ENCODE data around the gene MYL6. TPM values are rescaled to one million over a fixed set of nuclear protein-coding genes. Genes with fewer than 3 reads are reported as not detected.

MYL6 gene
- total and polyA plus RNA-seq, 9 of the 15 experiments (the other 6 are each of a cell fraction or from before 2014, with no cell fraction given), result 557 to 1,664 (median 958) TPM

DNA sequence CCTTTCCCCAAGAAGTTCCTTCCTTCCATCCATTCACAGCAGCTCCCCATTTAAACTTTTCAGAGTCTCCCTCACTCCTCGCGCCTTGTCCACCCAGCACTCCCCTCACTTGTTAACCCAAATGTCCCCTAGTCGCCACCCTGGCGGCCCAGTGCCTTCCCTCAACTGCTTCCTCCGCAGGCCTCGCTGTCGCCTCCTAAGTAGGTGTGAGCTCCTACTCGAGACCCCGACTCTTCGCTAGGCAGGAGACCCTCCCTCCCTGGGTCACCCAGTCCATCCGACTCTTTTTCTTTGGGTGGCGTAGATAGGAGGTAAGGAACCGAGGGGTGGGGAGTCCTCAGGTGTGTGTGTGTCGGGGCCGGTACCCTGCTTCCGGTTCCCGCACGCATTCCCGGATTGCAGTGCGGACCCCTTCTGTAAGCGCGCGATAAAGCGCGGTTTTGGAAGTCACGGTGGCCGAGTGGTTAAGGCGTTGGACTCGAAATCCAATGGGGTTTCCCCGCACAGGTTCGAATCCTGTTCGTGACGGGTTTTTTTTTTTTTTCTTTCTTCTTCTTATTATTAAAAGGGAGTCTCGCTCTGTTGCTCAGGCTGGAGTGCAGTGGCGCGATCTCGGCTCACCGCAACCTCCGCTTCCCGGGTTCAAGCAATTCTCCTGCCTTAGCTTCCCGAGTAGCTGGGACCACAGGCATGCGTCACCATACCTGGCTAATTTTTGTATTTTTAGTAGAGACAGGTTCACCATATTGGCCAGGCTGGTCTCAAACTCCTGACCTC, 31.9 kb downstream of the MYL6 start (continued):
- peak in 1 of 2 experiments; percentile 49; a peak in 1 of 4 replicates for TF ChIP-seq FOXK2 (conservative IDR thresholded peaks at IDR 0.05 in 1 of 2, IDR thresholded peaks at IDR 0.05 in 1 of 2; ENCODE audit: low read depth in 2 of 2)
- TF ChIP-seq SAP30 (IDR thresholded peaks at IDR 0.05; ENCODE audit: borderline replicate concordance, insufficient read depth, low read depth, low read length, poor library complexity, severe bottlenecking), result peak; percentile 29
- TF ChIP-seq, protein P1, sequence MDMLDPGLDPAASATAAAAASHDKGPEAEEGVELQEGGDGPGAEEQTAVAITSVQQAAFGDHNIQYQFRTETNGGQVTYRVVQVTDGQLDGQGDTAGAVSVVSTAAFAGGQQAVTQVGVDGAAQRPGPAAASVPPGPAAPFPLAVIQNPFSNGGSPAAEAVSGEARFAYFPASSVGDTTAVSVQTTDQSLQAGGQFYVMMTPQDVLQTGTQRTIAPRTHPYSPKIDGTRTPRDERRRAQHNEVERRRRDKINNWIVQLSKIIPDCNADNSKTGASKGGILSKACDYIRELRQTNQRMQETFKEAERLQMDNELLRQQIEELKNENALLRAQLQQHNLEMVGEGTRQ (CRISPR knock-in tag; IDR thresholded peaks at IDR 0.05), result no peak
- TF ChIP-seq BRF1 (IDR thresholded peaks at IDR 0.05; ENCODE audit: borderline replicate concordance, extremely low read depth, insufficient read length), result peak; percentile 48
- TF ChIP-seq SMARCA5 (IDR thresholded peaks at IDR 0.05), result no peak; the same call in 1 of the 2 replicates
- TF ChIP-seq, protein P2, sequence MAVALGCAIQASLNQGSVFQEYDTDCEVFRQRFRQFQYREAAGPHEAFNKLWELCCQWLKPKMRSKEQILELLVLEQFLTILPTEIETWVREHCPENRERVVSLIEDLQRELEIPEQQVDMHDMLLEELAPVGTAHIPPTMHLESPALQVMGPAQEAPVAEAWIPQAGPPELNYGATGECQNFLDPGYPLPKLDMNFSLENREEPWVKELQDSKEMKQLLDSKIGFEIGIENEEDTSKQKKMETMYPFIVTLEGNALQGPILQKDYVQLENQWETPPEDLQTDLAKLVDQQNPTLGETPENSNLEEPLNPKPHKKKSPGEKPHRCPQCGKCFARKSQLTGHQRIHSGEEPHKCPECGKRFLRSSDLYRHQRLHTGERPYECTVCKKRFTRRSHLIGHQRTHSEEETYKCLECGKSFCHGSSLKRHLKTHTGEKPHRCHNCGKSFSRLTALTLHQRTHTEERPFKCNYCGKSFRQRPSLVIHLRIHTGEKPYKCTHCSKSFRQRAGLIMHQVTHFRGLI (CRISPR knock-in tag; IDR thresholded peaks at IDR 0.05), result no peak
- no peak for TF ChIP-seq SMAD3 (CRISPR knock-in tag; conservative IDR thresholded peaks at IDR 0.05)
- peak; percentile 74 for TF ChIP-seq EP400 (IDR thresholded peaks at IDR 0.05)
- TF ChIP-seq, protein P3, sequence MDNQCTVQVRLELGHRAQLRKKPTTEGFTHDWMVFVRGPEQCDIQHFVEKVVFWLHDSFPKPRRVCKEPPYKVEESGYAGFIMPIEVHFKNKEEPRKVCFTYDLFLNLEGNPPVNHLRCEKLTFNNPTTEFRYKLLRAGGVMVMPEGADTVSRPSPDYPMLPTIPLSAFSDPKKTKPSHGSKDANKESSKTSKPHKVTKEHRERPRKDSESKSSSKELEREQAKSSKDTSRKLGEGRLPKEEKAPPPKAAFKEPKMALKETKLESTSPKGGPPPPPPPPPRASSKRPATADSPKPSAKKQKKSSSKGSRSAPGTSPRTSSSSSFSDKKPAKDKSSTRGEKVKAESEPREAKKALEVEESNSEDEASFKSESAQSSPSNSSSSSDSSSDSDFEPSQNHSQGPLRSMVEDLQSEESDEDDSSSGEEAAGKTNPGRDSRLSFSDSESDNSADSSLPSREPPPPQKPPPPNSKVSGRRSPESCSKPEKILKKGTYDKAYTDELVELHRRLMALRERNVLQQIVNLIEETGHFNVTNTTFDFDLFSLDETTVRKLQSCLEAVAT (IDR thresholded peaks at IDR 0.05), result peak; percentile 37 to 58; a peak in 2 of 4 replicates
- TF ChIP-seq ILK (tag; IDR thresholded peaks at IDR 0.05; ENCODE audit: borderline replicate concordance, low read depth), result no peak
- peak; percentile 83 for TF ChIP-seq BDP1 (IDR thresholded peaks at IDR 0.05; ENCODE audit: insufficient read depth, insufficient read length)
- TF ChIP-seq ELF2 (CRISPR knock-in tag; IDR thresholded peaks at IDR 0.05), result peak; percentile 76; the same call in 1 of the 2 replicates
- no peak for TF ChIP-seq ZNF445 (CRISPR knock-in tag; IDR thresholded peaks at IDR 0.05; ENCODE audit: low read depth)
- TF ChIP-seq, protein P4, sequence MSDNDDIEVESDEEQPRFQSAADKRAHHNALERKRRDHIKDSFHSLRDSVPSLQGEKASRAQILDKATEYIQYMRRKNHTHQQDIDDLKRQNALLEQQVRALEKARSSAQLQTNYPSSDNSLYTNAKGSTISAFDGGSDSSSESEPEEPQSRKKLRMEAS (CRISPR knock-in tag; IDR thresholded peaks at IDR 0.05), result peak; percentile 57
- peak; percentile 87 for TF ChIP-seq TEAD4 (IDR thresholded peaks at IDR 0.05; ENCODE audit: low read length)
- no peak for TF ChIP-seq TEAD4 (CRISPR knock-in tag; IDR thresholded peaks at IDR 0.05; ENCODE audit: borderline replicate concordance)
- TF ChIP-seq NUFIP1 (IDR thresholded peaks at IDR 0.05; ENCODE audit: partially characterized antibody), result no peak
- TF ChIP-seq, protein P5, sequence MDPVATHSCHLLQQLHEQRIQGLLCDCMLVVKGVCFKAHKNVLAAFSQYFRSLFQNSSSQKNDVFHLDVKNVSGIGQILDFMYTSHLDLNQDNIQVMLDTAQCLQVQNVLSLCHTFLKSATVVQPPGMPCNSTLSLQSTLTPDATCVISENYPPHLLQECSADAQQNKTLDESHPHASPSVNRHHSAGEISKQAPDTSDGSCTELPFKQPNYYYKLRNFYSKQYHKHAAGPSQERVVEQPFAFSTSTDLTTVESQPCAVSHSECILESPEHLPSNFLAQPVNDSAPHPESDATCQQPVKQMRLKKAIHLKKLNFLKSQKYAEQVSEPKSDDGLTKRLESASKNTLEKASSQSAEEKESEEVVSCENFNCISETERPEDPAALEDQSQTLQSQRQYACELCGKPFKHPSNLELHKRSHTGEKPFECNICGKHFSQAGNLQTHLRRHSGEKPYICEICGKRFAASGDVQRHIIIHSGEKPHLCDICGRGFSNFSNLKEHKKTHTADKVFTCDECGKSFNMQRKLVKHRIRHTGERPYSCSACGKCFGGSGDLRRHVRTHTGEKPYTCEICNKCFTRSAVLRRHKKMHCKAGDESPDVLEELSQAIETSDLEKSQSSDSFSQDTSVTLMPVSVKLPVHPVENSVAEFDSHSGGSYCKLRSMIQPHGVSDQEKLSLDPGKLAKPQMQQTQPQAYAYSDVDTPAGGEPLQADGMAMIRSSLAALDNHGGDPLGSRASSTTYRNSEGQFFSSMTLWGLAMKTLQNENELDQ (CRISPR knock-in tag; IDR thresholded peaks at IDR 0.05; ENCODE audit: borderline replicate concordance), result no peak
- no peak for TF ChIP-seq HMGN3 (IDR thresholded peaks at IDR 0.05; ENCODE audit: borderline replicate concordance, extremely low read depth, insufficient read length, low read depth, low read length)

All from K562 (cell line).